HCT116 (cell line): ENCODE data around the gene RBM33. TPM values are rescaled to one million over a fixed set of nuclear protein-coding genes. Genes with fewer than 3 reads are reported as not detected.

Experiments used
- ATAC-seq: fragments of 200-7000 bp; cut with Tn5 transposase; 2 replicates; pipeline ENCODE4 v1.9.1; 2020; ENCODE audit warnings: mild to moderate bottlenecking, moderate library complexity
- BruUV-seq: library from RNA; stranded (reverse); fragments of 400-500 nt; replicated peaks from 2 replicates; lab custom pipeline; 2021; lab: Mats Ljungman, UMichigan
- CTCF ChIA-PET: fragments of 300-600 bp; sonication (Branson Sonifier 250); formaldehyde crosslinking; loops from one replicate; lab custom pipeline; 2021; ENCODE audit warnings: antibody characterized with exemption; lab: Charles Lee
- POLR2A ChIA-PET: fragments of 300-600, 350-600 bp; sonication (Branson Sonifier 250); formaldehyde crosslinking; loops from one replicate; lab custom pipeline; 2021; ENCODE audit warnings: antibody characterized with exemption; lab: Charles Lee
- RAD21 ChIA-PET, 2 experiments: fragments of 300-600 bp; sonication (Branson Sonifier 250); formaldehyde crosslinking; loops; one replicate each; lab custom pipeline; 2023; ENCODE audit warnings: low total read pairs in 2 of 2; ENCODE audit not compliant: uncharacterized antibody in 2 of 2, unreplicated experiment in 2 of 2, low non-redundant PET in 1 of 2; lab: Charles Lee
- DNase-seq: peaks from one replicate; pipeline ENCODE4 v3.0.0-alpha.2; 2010; ENCODE audit warnings: low read depth, low spot score
- H2AFZ ChIP-seq: fragments of 200-600 bp; shearing (Covaris generic), sonication (generic); 2 replicates; pipeline ENCODE4 v1.6.1; 2017; ENCODE audit warnings: low read depth, mixed run types, mixed read lengths, antibody characterized with exemption, low read length; ENCODE audit not compliant: poor library complexity, severe bottlenecking
- H3K27ac ChIP-seq: 2 replicates; pipeline ENCODE4 v1.5.1; 2012; ENCODE audit warnings: low read depth, low read length
- H3K27me3 ChIP-seq: fragments of 200-600 bp; sonication (generic); 2 replicates; pipeline ENCODE4 v1.6.1; 2016; ENCODE audit warnings: mixed run types, low read length, mixed read lengths; ENCODE audit not compliant: insufficient read depth
- H3K36me3 ChIP-seq, 2 experiments: fragments of 200-500 bp in 1 of 2; fragments of 200-600 bp in 1 of 2; sonication (Bioruptor generic) in 1 of 2; sonication (generic) in 1 of 2; 2 replicates each; pipeline versions ENCODE4 v1.5.1 to v1.6.1; 2014 to 2016; ENCODE audit warnings: low read length in 2 of 2, inconsistent platforms in 1 of 2, mixed read lengths in 1 of 2, mixed run types in 1 of 2; ENCODE audit not compliant: insufficient read depth in 2 of 2, control insufficient read depth in 1 of 2
- H3K4me1 ChIP-seq, 2 experiments: fragments of 200-600 bp in 1 of 2; sonication (generic) in 1 of 2; 2 replicates each; pipeline versions ENCODE4 v1.5.1 to v1.6.1; 2012 to 2017; ENCODE audit warnings: low read length in 2 of 2, inconsistent platforms in 1 of 2, mild to moderate bottlenecking in 1 of 2, mixed read lengths in 1 of 2, mixed run types in 1 of 2, moderate library complexity in 1 of 2; ENCODE audit not compliant: insufficient read depth in 2 of 2, control insufficient read depth in 1 of 2
- H3K4me2 ChIP-seq: fragments of 200-600 bp; sonication (generic); 2 replicates; pipeline ENCODE4 v1.6.1; 2017; ENCODE audit warnings: mixed run types, low read length, mixed read lengths
- H3K4me3 ChIP-seq, 2 experiments: fragments of 200-600 bp in 1 of 2; sonication (generic) in 1 of 2; replicated peaks in 1 of 2; 2 replicates each; pipeline ENCODE4 v1.5.1; 2011 to 2016; ENCODE audit warnings: low read length in 2 of 2, control low read depth in 1 of 2, low read depth in 1 of 2, mild to moderate bottlenecking in 1 of 2, mixed read lengths in 1 of 2, mixed run types in 1 of 2
- H3K79me2 ChIP-seq: fragments of 200-600 bp; sonication (generic); 2 replicates; pipeline ENCODE4 v1.6.1; 2017; ENCODE audit warnings: mild to moderate bottlenecking, mixed run types, low read length, moderate library complexity, mixed read lengths; ENCODE audit not compliant: insufficient read depth
- H3K9ac ChIP-seq: fragments of 200-600 bp; sonication (generic); 2 replicates; pipeline ENCODE4 v1.6.1; 2016; ENCODE audit warnings: low read length, mixed read lengths
- H3K9me2 ChIP-seq: fragments of 200-600 bp; sonication (generic), shearing (Covaris generic); 2 replicates; pipeline ENCODE4 v1.6.1; 2017; ENCODE audit warnings: mixed run types, mild to moderate bottlenecking, moderate library complexity; ENCODE audit not compliant: insufficient read depth
- H3K9me3 ChIP-seq, 2 experiments: fragments of 200-500 bp in 1 of 2; fragments of 200-600 bp in 1 of 2; sonication (Bioruptor generic) in 1 of 2; sonication (generic) in 1 of 2; 2 replicates each; pipeline ENCODE4 v1.6.1; 2014 to 2017; ENCODE audit warnings: low read length in 2 of 2, mixed read lengths in 2 of 2, inconsistent platforms in 1 of 2, low read depth in 1 of 2, mild to moderate bottlenecking in 1 of 2, mixed run types in 1 of 2, moderate library complexity in 1 of 2; ENCODE audit not compliant: control insufficient read depth in 1 of 2, insufficient read depth in 1 of 2
- H4K20me1 ChIP-seq: fragments of 200-600 bp; sonication (generic), shearing (Covaris generic); 2 replicates; pipeline ENCODE4 v1.6.1; 2017; ENCODE audit warnings: mixed run types, mild to moderate bottlenecking, moderate library complexity; ENCODE audit not compliant: insufficient read depth
- EZH2 ChIP-seq: fragments of 200-600 bp; sonication (generic); IDR thresholded peaks from 2 replicates; pipeline ENCODE4 v1.6.1; 2017; ENCODE audit warnings: antibody characterized with exemption, mixed run types
- JUND ChIP-seq: IDR thresholded peaks from 2 replicates; pipeline ENCODE4 v1.6.1; 2012
- MAX ChIP-seq: IDR thresholded peaks from 2 replicates; pipeline ENCODE4 v1.6.1; 2012
- POLR2A ChIP-seq: IDR thresholded peaks from 2 replicates; pipeline ENCODE4 v1.7.0; 2011; ENCODE audit warnings: borderline replicate concordance; ENCODE audit not compliant: insufficient read depth, insufficient read length; ENCODE audit errors: extremely low read depth
- RAD21 ChIP-seq: IDR thresholded peaks from 2 replicates; pipeline ENCODE4 v1.6.1; 2012; ENCODE audit warnings: low read depth, mild to moderate bottlenecking
- SIN3A ChIP-seq: IDR thresholded peaks from 2 replicates; pipeline ENCODE4 v1.6.1; 2012; ENCODE audit warnings: low read depth
- SP1 ChIP-seq: IDR thresholded peaks from 2 replicates; pipeline ENCODE4 v1.6.1; 2012; ENCODE audit warnings: low read depth
- ZFX ChIP-seq: fragments of 450-650 bp; IDR thresholded peaks from 2 replicates; pipeline ENCODE4 v1.6.1; 2017
- ZNF274 ChIP-seq: fragments of 200-500 bp; sonication (Bioruptor generic); IDR thresholded peaks from 2 replicates; pipeline ENCODE4 v1.6.1; 2014; ENCODE audit warnings: mild to moderate bottlenecking, low read depth, low read length, inconsistent platforms
- intact Hi-C: fragments of 100-400 bp; cut with micrococcal nuclease; formaldehyde crosslinking; loops from 2 replicates; pipeline ENCODE4 v1.10.0; 2022
- total RNA-seq: library from RNA; stranded (reverse); gene quantifications from one replicate; pipeline ENCODE4 v1.2.1, GENCODE V29; 2021; ENCODE audit not compliant: unreplicated experiment
- TF ChIP-seq, protein P1 (sequence below), 3 experiments: fragments of 200-600 bp in 1 of 3; sonication (generic) in 1 of 3; IDR thresholded peaks in 2 of 3; conservative IDR thresholded peaks in 1 of 3; 2 replicates each; pipeline ENCODE4 v1.5.1; 2012 to 2017; ENCODE audit warnings: low read depth in 2 of 3, low read length in 2 of 3, antibody characterized with exemption in 1 of 3, borderline replicate concordance in 1 of 3, control low read depth in 1 of 3, mild to moderate bottlenecking in 1 of 3, mixed read lengths in 1 of 3, mixed run types in 1 of 3, moderate library complexity in 1 of 3; ENCODE audit not compliant: insufficient read depth in 1 of 3
- TF ChIP-seq, protein P2 (sequence below): IDR thresholded peaks from 2 replicates; pipeline ENCODE4 v1.6.1; 2012; ENCODE audit warnings: low read depth

The RBM33 gene
- total RNA-seq, 1 experiment from 2014 or later = 64.3 TPM

DNA sequence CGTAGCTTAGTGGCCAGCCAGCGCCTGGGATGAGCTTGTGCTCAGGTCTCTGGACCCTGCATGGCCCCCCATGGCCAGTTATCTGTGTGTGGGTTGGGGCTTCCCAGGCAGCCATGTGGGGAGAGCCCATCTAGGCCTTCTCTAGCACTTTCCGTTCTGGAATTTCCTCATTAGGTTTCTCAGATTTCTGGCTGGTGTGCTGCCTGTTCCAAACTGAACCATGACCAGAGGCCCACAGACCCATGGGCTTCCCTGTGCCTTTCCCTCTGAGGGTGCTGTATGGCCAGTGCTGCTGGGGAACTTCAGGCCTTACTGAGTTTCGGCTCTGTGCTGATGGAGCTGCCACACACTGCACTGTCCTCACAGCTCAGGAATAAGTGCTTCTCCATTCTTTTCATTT, 117.6 kb downstream of the RBM33 start:
- Histone ChIP-seq H3K4me2 (no peak overlapping the region), H3K79me2 (peaks cover 36% of the 10 kb centered on the region), H3K4me3 (no peak overlapping the region)
- BruUV-seq = no TSS peak
- RAD21 ChIA-PET = no interaction called here
- TF ChIP-seq RAD21 (no peak), SIN3A (no peak), ZFX (no peak), SP1 (no peak), JUND (no peak), EZH2 (no peak), POLR2A (no peak), MAX (no peak), ZNF274 (no peak)
- TF ChIP-seq, protein P1, sequence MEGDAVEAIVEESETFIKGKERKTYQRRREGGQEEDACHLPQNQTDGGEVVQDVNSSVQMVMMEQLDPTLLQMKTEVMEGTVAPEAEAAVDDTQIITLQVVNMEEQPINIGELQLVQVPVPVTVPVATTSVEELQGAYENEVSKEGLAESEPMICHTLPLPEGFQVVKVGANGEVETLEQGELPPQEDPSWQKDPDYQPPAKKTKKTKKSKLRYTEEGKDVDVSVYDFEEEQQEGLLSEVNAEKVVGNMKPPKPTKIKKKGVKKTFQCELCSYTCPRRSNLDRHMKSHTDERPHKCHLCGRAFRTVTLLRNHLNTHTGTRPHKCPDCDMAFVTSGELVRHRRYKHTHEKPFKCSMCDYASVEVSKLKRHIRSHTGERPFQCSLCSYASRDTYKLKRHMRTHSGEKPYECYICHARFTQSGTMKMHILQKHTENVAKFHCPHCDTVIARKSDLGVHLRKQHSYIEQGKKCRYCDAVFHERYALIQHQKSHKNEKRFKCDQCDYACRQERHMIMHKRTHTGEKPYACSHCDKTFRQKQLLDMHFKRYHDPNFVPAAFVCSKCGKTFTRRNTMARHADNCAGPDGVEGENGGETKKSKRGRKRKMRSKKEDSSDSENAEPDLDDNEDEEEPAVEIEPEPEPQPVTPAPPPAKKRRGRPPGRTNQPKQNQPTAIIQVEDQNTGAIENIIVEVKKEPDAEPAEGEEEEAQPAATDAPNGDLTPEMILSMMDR (IDR thresholded peaks at IDR 0.05 in 2 of 3, conservative IDR thresholded peaks at IDR 0.05 in 1 of 3; ENCODE audit: borderline replicate concordance in 1 of 3, insufficient read depth in 1 of 3, low read depth in 2 of 3, low read length in 2 of 3) = no peak
- TF ChIP-seq, protein P2, sequence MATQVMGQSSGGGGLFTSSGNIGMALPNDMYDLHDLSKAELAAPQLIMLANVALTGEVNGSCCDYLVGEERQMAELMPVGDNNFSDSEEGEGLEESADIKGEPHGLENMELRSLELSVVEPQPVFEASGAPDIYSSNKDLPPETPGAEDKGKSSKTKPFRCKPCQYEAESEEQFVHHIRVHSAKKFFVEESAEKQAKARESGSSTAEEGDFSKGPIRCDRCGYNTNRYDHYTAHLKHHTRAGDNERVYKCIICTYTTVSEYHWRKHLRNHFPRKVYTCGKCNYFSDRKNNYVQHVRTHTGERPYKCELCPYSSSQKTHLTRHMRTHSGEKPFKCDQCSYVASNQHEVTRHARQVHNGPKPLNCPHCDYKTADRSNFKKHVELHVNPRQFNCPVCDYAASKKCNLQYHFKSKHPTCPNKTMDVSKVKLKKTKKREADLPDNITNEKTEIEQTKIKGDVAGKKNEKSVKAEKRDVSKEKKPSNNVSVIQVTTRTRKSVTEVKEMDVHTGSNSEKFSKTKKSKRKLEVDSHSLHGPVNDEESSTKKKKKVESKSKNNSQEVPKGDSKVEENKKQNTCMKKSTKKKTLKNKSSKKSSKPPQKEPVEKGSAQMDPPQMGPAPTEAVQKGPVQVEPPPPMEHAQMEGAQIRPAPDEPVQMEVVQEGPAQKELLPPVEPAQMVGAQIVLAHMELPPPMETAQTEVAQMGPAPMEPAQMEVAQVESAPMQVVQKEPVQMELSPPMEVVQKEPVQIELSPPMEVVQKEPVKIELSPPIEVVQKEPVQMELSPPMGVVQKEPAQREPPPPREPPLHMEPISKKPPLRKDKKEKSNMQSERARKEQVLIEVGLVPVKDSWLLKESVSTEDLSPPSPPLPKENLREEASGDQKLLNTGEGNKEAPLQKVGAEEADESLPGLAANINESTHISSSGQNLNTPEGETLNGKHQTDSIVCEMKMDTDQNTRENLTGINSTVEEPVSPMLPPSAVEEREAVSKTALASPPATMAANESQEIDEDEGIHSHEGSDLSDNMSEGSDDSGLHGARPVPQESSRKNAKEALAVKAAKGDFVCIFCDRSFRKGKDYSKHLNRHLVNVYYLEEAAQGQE = no peak
- TF ChIP-seq, all 23 proteins: peak for 0
- Histone ChIP-seq H3K36me3 (peaks cover 0 to 3% of the 10 kb centered on the region in 2 experiments; a peak in 3 of 4 replicates), H3K9ac (no peak overlapping the region), H3K9me2 (no peaks in the 10 kb centered on the region), H3K27ac (no peak overlapping the region), H3K4me1 (no peaks in the 10 kb centered on the region), H2AFZ (no peak overlapping the region), H3K27me3 (no peaks in the 10 kb centered on the region), H3K9me3 (no peaks in the 10 kb centered on the region), H4K20me1 (no peaks in the 10 kb centered on the region; the same call in none of the 2 replicates)
- intact Hi-C loops = no loop called here
- CTCF ChIA-PET = no interaction called here
- POLR2A ChIA-PET = no interaction called here
- DNase-seq (no peak), ATAC-seq (no peak)
